Neural cell (in vitro differentiated cells): ENCODE results near the gene TEX19. TPM values are rescaled to one million over a fixed set of nuclear protein-coding genes. Genes with fewer than 3 reads are reported as not detected.

Experiments used
- H2AFZ ChIP-seq: fragments of 200-600, 300-800 bp; sonication (generic), shearing (Covaris generic); 2 replicates; pipeline ENCODE4 v1.6.0; 2014; ENCODE audit warnings: low read depth, mild to moderate bottlenecking, antibody characterized with exemption, low read length, moderate library complexity
- H3F3A ChIP-seq: fragments of 200-600 bp; shearing (Covaris generic); 2 replicates; pipeline ENCODE4 v1.6.1; 2016; ENCODE audit warnings: mild to moderate bottlenecking, moderate library complexity, mixed read lengths, antibody characterized with exemption, low read length; ENCODE audit not compliant: insufficient read depth, poor library complexity, severe bottlenecking
- H3K27ac ChIP-seq: fragments of 200-600, 300-800 bp; sonication (generic), shearing (Covaris generic); 2 replicates; pipeline ENCODE4 v1.5.1; 2014; ENCODE audit warnings: mild to moderate bottlenecking, low read length, moderate library complexity
- H3K27me3 ChIP-seq: fragments of 300-800, 200-600 bp; sonication (generic), shearing (Covaris generic); 2 replicates; pipeline ENCODE4 v1.6.0; 2014; ENCODE audit warnings: mild to moderate bottlenecking, low read depth, low read length, moderate library complexity; ENCODE audit not compliant: insufficient read depth
- H3K36me3 ChIP-seq: fragments of 300-800, 200-600 bp; sonication (generic), shearing (Covaris generic); 2 replicates; pipeline ENCODE4 v1.5.1; 2014; ENCODE audit warnings: mild to moderate bottlenecking, antibody characterized with exemption, low read length, moderate library complexity; ENCODE audit not compliant: insufficient read depth
- H3K4me2 ChIP-seq: fragments of 300-800, 200-600 bp; sonication (generic), shearing (Covaris generic); 2 replicates; pipeline ENCODE4 v1.6.0; 2014; ENCODE audit warnings: mild to moderate bottlenecking, low read length
- H3K4me3 ChIP-seq: fragments of 300-800, 200-600 bp; sonication (generic), shearing (Covaris generic); 2 replicates; pipeline ENCODE4 v1.5.1; 2014; ENCODE audit warnings: mild to moderate bottlenecking, low read length, moderate library complexity
- H3K79me2 ChIP-seq: fragments of 200-600 bp; shearing (Covaris generic); replicated peaks from 2 replicates; pipeline ENCODE4 v1.6.0; 2014; ENCODE audit warnings: mild to moderate bottlenecking, low read length, moderate library complexity; ENCODE audit not compliant: insufficient read depth
- H3K9ac ChIP-seq: fragments of 300-800, 200-600 bp; sonication (generic), shearing (Covaris generic); 2 replicates; pipeline ENCODE4 v1.6.1; 2016; ENCODE audit warnings: mild to moderate bottlenecking, low read length, mixed read lengths
- H3K9me2 ChIP-seq: fragments of 200-600 bp; shearing (Covaris generic); 2 replicates; pipeline ENCODE4 v1.6.1; 2016; ENCODE audit warnings: mild to moderate bottlenecking, low read length, mixed read lengths; ENCODE audit not compliant: insufficient read depth
- H3K9me3 ChIP-seq: fragments of 200-600, 300-800 bp; sonication (generic), shearing (Covaris generic); 2 replicates; pipeline ENCODE4 v1.6.1; 2016; ENCODE audit warnings: mild to moderate bottlenecking, mixed run types, low read length, moderate library complexity, mixed read lengths
- H4K20me1 ChIP-seq: fragments of 200-600 bp; shearing (Covaris generic); 2 replicates; pipeline ENCODE4 v1.6.1; 2016; ENCODE audit warnings: mild to moderate bottlenecking, mixed run types; ENCODE audit not compliant: insufficient read depth
- CTCF ChIP-seq: fragments of 450-650 bp; IDR thresholded peaks from 2 replicates; pipeline ENCODE4 v1.5.1; 2014; ENCODE audit warnings: antibody characterized with exemption, mild to moderate bottlenecking, moderate library complexity; ENCODE audit not compliant: poor library complexity, severe bottlenecking
- EP300 ChIP-seq: fragments of 450-650 bp; conservative IDR thresholded peaks from 2 replicates; pipeline ENCODE4 v1.6.1; 2014; ENCODE audit warnings: antibody characterized with exemption, mild to moderate bottlenecking, moderate library complexity; ENCODE audit not compliant: poor library complexity, severe bottlenecking
- EZH2 ChIP-seq: fragments of 200-600, 300-800 bp; shearing (Covaris generic), sonication (generic); IDR thresholded peaks from 2 replicates; pipeline ENCODE4 v1.6.1; 2014; ENCODE audit warnings: antibody characterized with exemption, low read length, borderline replicate concordance, mild to moderate bottlenecking; ENCODE audit not compliant: insufficient read depth, poor library complexity, severe bottlenecking
- MXI1 ChIP-seq: fragments of 450-650 bp; conservative IDR thresholded peaks from 2 replicates; pipeline ENCODE4 v1.6.1; 2014; ENCODE audit warnings: antibody characterized with exemption, mild to moderate bottlenecking; ENCODE audit not compliant: poor library complexity, severe bottlenecking
- POLR2AphosphoS5 ChIP-seq: IDR thresholded peaks from 2 replicates; pipeline ENCODE4 v1.6.1; 2012
- RAD21 ChIP-seq: fragments of 450-650 bp; conservative IDR thresholded peaks from 2 replicates; pipeline ENCODE4 v1.6.1; 2014; ENCODE audit warnings: antibody characterized with exemption, mild to moderate bottlenecking, moderate library complexity
- REST ChIP-seq: IDR thresholded peaks from 2 replicates; pipeline ENCODE4 v1.6.1; 2012; ENCODE audit warnings: borderline replicate concordance
- SMC3 ChIP-seq: fragments of 450-650 bp; conservative IDR thresholded peaks from 2 replicates; pipeline ENCODE4 v1.6.1; 2014; ENCODE audit warnings: antibody characterized with exemption, mild to moderate bottlenecking, moderate library complexity; ENCODE audit not compliant: poor library complexity
- TAF1 ChIP-seq: IDR thresholded peaks from 2 replicates; pipeline ENCODE4 v1.6.1; 2012; ENCODE audit warnings: low read depth
- polyA plus RNA-seq: library from polyadenylated mRNA; depleted of rRNA; stranded (reverse); fragments of >200 nt; gene quantifications from 2 replicates; pipeline ENCODE4 v1.2.3, GENCODE V29; 2014

The TEX19 gene
- polyA plus RNA-seq, 1 donor from 2014 or later, result not detected

- TF ChIP-seq POLR2AphosphoS5 (peak; percentile 23), EZH2 (no peak)
- Histone ChIP-seq H3K9me3 (no peaks in the 10 kb centered on the region), H2AFZ (peak overlapping the region; percentile 40), H3K9me2 (no peaks in the 10 kb centered on the region), H3K4me2 (no peak overlapping the region), H3F3A (no peaks in the 10 kb centered on the region), H3K36me3 (no peaks in the 10 kb centered on the region), H3K27ac (no peak overlapping the region), H4K20me1 (no peaks in the 10 kb centered on the region), H3K79me2 (no peaks in the 10 kb centered on the region), H3K9ac (peak overlapping the region; percentile 16), H3K4me3 (no peak overlapping the region), H3K27me3 (no peaks in the 10 kb centered on the region)
Observed at GRCh38 chr17:82344175-82344907, 14.7 kb upstream of the TEX19 start.

- TF ChIP-seq POLR2AphosphoS5 (no peak), MXI1 (no peak), RAD21 (no peak), EP300 (no peak), EZH2 (no peak), CTCF (no peak), SMC3 (no peak)
- H3K4me3 ChIP-seq, result no peak overlapping the region
- no peaks in the 10 kb centered on the region for H3K36me3 ChIP-seq
- no peak overlapping the region for H3K27ac ChIP-seq
- no peak overlapping the region for H3K4me2 ChIP-seq
- H3K27me3 ChIP-seq, result no peaks in the 10 kb centered on the region
- no peaks in the 10 kb centered on the region for H3K9me2 ChIP-seq
- H4K20me1 ChIP-seq, result no peaks in the 10 kb centered on the region
- no peak overlapping the region for H3K9ac ChIP-seq
- no peaks in the 10 kb centered on the region for H3K9me3 ChIP-seq
- H3K79me2 ChIP-seq, result no peaks in the 10 kb centered on the region
- no peak overlapping the region for H2AFZ ChIP-seq
- H3F3A ChIP-seq, result no peaks in the 10 kb centered on the region
Observed at GRCh38 chr17:82345151-82345976, 13.7 kb upstream of the TEX19 start.

- no peaks in the 10 kb centered on the region for H4K20me1 ChIP-seq
- no peaks in the 10 kb centered on the region for H3K9me2 ChIP-seq
- no peaks in the 10 kb centered on the region for H3K27me3 ChIP-seq
- no peaks in the 10 kb centered on the region for H3K36me3 ChIP-seq
- no peak overlapping the region for H3K4me3 ChIP-seq
- H3K9ac ChIP-seq, result no peak overlapping the region
- no peaks in the 10 kb centered on the region for H3K9me3 ChIP-seq
- no peak overlapping the region for H3K4me2 ChIP-seq
- H3K27ac ChIP-seq, result no peak overlapping the region
- H2AFZ ChIP-seq, result no peak overlapping the region
- H3F3A ChIP-seq, result no peaks in the 10 kb centered on the region
- TF ChIP-seq RAD21 (no peak), EZH2 (no peak), MXI1 (no peak), CTCF (no peak), TAF1 (no peak), EP300 (no peak), REST (no peak), POLR2AphosphoS5 (no peak), SMC3 (no peak)
- H3K79me2 ChIP-seq, result no peaks in the 10 kb centered on the region
Observed at GRCh38 chr17:82346342-82347300, 12.4 kb upstream of the TEX19 start.
